Common myeloid progenitor, CD34-positive (primary cell): Measurements from ENCODE around the gene MYBPC1.

ENCODE experiments used
- CTCF ChIA-PET: fragments of 350-600 bp; sonication (Branson Sonifier 250); formaldehyde crosslinking; loops from one replicate; lab custom pipeline; 2021; ENCODE audit warnings: antibody characterized with exemption; lab: Charles Lee
- POLR2A ChIA-PET: fragments of 350-600 bp; sonication (Branson Sonifier 250); formaldehyde crosslinking; loops from one replicate; lab custom pipeline; 2021; ENCODE audit warnings: antibody characterized with exemption; lab: Charles Lee
- DNase-seq, 3 donors: peaks; one replicate each; pipeline versions ENCODE4 v3.0.0 to v3.0.0-alpha.2; 2013
- H3K27ac ChIP-seq, 2 experiments: 1 replicate in 1 of 2; 2 replicates in 1 of 2; pipeline ENCODE4 v1.7.0; 2013; ENCODE audit warnings: inconsistent platforms in 2 of 2, low read length in 2 of 2, mild to moderate bottlenecking in 2 of 2, low read depth in 1 of 2, moderate library complexity in 1 of 2; ENCODE audit not compliant: severe bottlenecking in 2 of 2, insufficient read depth in 1 of 2, poor library complexity in 1 of 2
- H3K27me3 ChIP-seq, 5 experiments: replicated peaks in 2 of 5; 1 replicate in 3 of 5; 2 replicates in 2 of 5; pipeline versions ENCODE4 v1.6.1 to v1.7.0; 2013; ENCODE audit warnings: low read length in 4 of 5, mild to moderate bottlenecking in 2 of 5, moderate library complexity in 2 of 5, inconsistent platforms in 1 of 5; ENCODE audit not compliant: insufficient read depth in 5 of 5, control insufficient read depth in 4 of 5
- H3K36me3 ChIP-seq, 4 experiments: 1 replicate in 2 of 4; 2 replicates in 2 of 4; pipeline versions ENCODE4 v1.6.1 to v1.7.0; 2013; ENCODE audit warnings: low read length in 3 of 4, control low read depth in 1 of 4, mild to moderate bottlenecking in 1 of 4; ENCODE audit not compliant: control insufficient read depth in 4 of 4, insufficient read depth in 4 of 4
- H3K4me1 ChIP-seq, 4 experiments: 1 replicate in 3 of 4; 2 replicates in 1 of 4; pipeline versions ENCODE4 v1.6.1 to v1.7.1; 2013; ENCODE audit warnings: low read length in 3 of 4, mild to moderate bottlenecking in 3 of 4, control low read depth in 1 of 4, inconsistent platforms in 1 of 4, moderate library complexity in 1 of 4; ENCODE audit not compliant: control insufficient read depth in 4 of 4, insufficient read depth in 4 of 4; ENCODE audit errors: control extremely low read depth in 1 of 4
- H3K4me3 ChIP-seq, 7 experiments: 1 replicate in 4 of 7; 2 replicates in 3 of 7; pipeline versions ENCODE4 v1.5.1 to v1.7.0; 2013; ENCODE audit warnings: mild to moderate bottlenecking in 7 of 7, low read length in 6 of 7, moderate library complexity in 6 of 7, inconsistent platforms in 2 of 7, low read depth in 2 of 7, control low read depth in 1 of 7; ENCODE audit not compliant: insufficient read depth in 4 of 7, control insufficient read depth in 1 of 7; ENCODE audit errors: extremely low read depth in 1 of 7
- H3K9me3 ChIP-seq, 5 experiments: 1 replicate in 4 of 5; 2 replicates in 1 of 5; pipeline versions ENCODE4 v1.6.1 to v1.7.1; 2013; ENCODE audit warnings: low read length in 4 of 5, mild to moderate bottlenecking in 2 of 5, inconsistent platforms in 1 of 5, low read depth in 1 of 5, moderate library complexity in 1 of 5; ENCODE audit not compliant: control insufficient read depth in 4 of 5, insufficient read depth in 2 of 5; ENCODE audit errors: control extremely low read depth in 1 of 5
- WGBS: methylation state at CpG from one replicate; pipeline ENCODE4 v1.1.5; 2013; ENCODE audit not compliant: insufficient coverage; 5-methylcytosine and 5-hydroxymethylcytosine counted together

Gene MYBPC1

DNA sequence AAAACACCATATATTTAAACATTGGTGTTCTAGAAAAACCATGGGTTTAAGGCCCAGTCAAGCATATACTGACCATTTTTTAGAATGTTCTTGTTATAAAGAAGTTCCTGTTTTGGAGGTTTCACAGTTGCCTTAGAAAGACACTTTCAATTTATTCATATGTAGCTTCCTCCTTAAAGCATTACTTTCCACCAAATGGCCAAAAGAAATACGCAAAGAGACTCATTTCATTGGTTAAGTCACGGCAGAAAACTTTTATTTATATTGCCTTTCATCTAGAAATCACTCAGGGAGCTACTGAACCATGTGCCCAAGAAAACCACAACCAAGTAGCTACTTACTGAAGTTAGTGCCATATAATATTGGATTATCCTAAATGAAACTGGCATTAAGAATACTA lies 40.0 kb downstream of the MYBPC1 start:
- Histone ChIP-seq H3K9me3 (no peaks in the 10 kb centered on the region), H3K4me1 (peaks cover 0 to 31% (median 15%) of the 10 kb centered on the region in 4 experiments), H3K36me3 (no peaks in the 10 kb centered on the region), H3K27ac (peak overlapping the region in 1 of 2 experiments; percentile 46), H3K27me3 (no peaks in the 10 kb centered on the region), H3K4me3 (peak overlapping the region in 2 of 7 experiments; percentile 34 to 35)
- WGBS, result no CpG with 5 or more reads among the region's 2 CpGs
- DNase-seq, result peak in 2 of 3 donors; percentile 55 to 67
- CTCF ChIA-PET, result no interaction called here
- POLR2A ChIA-PET, result no interaction called here

DNA sequence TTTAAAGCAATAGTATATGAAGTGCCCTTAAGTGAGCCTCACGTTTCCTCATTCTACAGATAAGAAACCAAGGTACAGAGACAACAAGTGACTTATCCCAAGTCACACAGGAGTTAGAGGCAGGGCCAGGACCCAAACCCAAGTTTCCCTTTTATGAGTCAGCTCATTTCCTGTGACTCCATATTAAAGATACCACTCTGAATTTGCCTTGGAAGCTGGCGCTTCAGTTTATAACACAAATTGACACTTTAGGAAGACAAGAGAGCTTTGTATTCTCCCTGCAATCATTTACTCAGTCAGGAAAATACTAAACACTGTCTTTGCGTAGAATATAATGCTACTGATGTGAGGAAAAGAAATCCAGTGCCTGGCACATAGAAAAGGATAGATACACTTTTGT lies 43.2 kb downstream of the MYBPC1 start:
- ChIA-PET POLR2A (no interaction called here), CTCF (no interaction called here)

DNA sequence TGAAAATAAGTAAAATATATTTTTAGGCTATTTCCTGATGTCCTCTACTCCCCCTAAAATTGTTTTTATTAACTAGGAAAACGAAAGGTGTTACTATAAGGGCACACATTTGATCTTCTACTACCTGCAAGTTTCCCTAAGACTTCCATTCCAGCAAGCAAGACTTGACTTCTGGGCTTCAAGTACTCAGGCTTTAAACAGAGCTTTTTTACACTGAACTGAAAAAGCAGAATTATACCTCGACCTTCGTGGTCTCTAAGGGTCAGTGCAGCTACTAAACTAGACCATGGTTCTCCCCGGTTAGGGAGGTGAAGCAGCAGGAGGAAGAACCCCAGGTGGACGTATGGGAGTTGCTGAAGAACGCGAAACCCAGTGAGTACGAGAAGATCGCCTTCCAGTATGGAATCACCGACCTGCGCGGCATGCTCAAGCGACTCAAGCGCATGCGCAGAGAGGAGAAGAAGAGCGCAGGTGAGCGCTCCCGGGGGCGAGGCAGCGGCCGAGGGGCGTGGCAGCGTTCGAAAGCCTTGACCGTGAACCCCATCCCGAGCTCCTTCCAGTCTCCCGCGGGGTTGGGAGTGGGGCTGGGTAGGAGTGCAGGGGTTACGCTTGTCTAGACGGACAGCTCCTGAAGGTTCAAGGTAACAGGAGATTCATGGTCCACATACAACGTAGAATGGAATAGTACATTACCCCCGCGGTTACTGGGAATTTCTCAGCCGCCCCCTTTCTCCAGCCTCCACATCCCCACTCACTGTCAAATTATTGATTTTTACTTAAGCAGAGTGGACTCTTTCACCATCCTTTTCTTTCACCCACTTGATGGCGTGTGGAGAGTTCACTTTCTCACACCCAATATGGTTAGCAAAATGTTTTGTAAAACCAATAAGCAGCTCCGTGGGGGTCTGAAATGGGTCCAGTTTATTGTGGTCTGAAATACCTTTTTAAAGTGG lies 47.6 kb downstream of the MYBPC1 start:
- peaks cover 0 to 8% (median 8%) of the 10 kb centered on the region in 4 experiments for H3K4me1 ChIP-seq
- H3K9me3 ChIP-seq, result no peaks in the 10 kb centered on the region
- WGBS, result 23% methylated on average over 28 of the region's 36 CpGs
- CTCF ChIA-PET, result interaction anchor here (0.6 to 1.7 kb wide), 4 partner anchors 12 to 104 kb away, joined by 3 to 5 read pairs (median 3); no protein-coding TSS in a partner anchor
- H3K27ac ChIP-seq, result no peak overlapping the region
- peak in 1 of 3 donors; percentile 17 for DNase-seq
- POLR2A ChIA-PET, result no interaction called here
- peaks cover 0 to 11% (median 0%) of the 10 kb centered on the region in 5 experiments for H3K27me3 ChIP-seq
- peak overlapping the region in 6 of 7 experiments; percentile 3 to 71 (median 46) for H3K4me3 ChIP-seq
- no peaks in the 10 kb centered on the region for H3K36me3 ChIP-seq

More for the DNA sequence above, 43.2 kb downstream of the MYBPC1 start:
- WGBS, result 95% methylated on average over 3 of the region's 3 CpGs
- H3K9me3 ChIP-seq, result no peaks in the 10 kb centered on the region
- DNase-seq, result no peak
- peaks cover 8 to 31% (median 19%) of the 10 kb centered on the region in 4 experiments for H3K4me1 ChIP-seq
- no peak overlapping the region for H3K27ac ChIP-seq
- no peak overlapping the region for H3K4me3 ChIP-seq
- no peaks in the 10 kb centered on the region for H3K36me3 ChIP-seq
- H3K27me3 ChIP-seq, result peaks cover 0 to 11% (median 0%) of the 10 kb centered on the region in 5 experiments

DNA sequence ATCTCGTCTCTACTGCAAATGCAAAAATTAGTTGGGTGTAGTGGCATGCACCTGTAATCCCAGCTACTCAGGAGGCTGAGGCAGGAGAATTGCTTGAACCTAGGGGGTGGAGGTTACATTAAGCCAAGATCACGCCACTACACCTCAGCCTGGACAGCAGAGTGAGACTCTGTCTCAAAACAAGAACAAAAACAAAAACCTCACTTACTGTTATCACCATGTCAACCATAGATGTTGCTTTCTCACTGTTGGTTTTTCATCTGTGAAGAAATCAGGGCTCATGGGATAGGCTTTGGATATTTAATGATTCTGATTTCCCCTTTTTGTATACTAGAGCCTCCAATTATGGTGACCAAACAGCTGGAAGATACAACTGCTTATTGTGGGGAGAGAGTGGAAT lies 52.9 kb downstream of the MYBPC1 start:
- Histone ChIP-seq H3K9me3 (no peaks in the 10 kb centered on the region), H3K36me3 (no peaks in the 10 kb centered on the region), H3K4me1 (peaks cover 0 to under 1% (median under 1%) of the 10 kb centered on the region in 4 experiments), H3K27ac (no peak overlapping the region), H3K4me3 (no peak overlapping the region), H3K27me3 (peaks cover 0 to 3% (median 0%) of the 10 kb centered on the region in 5 experiments)
- WGBS, result 100% methylated on average over 1 of the region's 2 CpGs
- no peak for DNase-seq
- POLR2A ChIA-PET, result no interaction called here
- CTCF ChIA-PET, result no interaction called here

DNA sequence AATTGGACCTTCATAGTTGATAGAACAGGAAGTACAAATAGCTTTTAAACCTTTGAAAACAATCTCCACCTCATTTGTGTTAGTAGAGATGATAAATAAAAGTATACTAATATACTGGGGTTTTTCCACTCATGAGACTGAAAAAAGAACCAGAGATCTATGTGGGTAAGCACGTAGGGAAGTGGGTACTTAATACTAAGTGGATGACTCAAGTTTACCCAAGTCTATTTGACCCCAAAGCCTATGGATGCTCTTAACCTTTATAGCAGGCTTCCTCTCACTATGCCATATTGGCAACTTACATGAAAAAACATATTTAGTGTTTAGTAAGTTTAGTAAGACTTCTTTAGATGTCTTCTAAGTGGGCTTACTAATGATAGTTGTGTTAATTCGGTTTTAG lies 53.4 kb downstream of the MYBPC1 start:
- H3K4me3 ChIP-seq, result no peak overlapping the region
- no peaks in the 10 kb centered on the region for H3K27me3 ChIP-seq
- no peaks in the 10 kb centered on the region for H3K4me1 ChIP-seq
- CTCF ChIA-PET, result no interaction called here
- no CpG with 5 or more reads among the region's 2 CpGs for WGBS
- no peak overlapping the region for H3K27ac ChIP-seq
- no peaks in the 10 kb centered on the region for H3K9me3 ChIP-seq
- DNase-seq, result no peak
- H3K36me3 ChIP-seq, result no peaks in the 10 kb centered on the region
- POLR2A ChIA-PET, result no interaction called here

DNA sequence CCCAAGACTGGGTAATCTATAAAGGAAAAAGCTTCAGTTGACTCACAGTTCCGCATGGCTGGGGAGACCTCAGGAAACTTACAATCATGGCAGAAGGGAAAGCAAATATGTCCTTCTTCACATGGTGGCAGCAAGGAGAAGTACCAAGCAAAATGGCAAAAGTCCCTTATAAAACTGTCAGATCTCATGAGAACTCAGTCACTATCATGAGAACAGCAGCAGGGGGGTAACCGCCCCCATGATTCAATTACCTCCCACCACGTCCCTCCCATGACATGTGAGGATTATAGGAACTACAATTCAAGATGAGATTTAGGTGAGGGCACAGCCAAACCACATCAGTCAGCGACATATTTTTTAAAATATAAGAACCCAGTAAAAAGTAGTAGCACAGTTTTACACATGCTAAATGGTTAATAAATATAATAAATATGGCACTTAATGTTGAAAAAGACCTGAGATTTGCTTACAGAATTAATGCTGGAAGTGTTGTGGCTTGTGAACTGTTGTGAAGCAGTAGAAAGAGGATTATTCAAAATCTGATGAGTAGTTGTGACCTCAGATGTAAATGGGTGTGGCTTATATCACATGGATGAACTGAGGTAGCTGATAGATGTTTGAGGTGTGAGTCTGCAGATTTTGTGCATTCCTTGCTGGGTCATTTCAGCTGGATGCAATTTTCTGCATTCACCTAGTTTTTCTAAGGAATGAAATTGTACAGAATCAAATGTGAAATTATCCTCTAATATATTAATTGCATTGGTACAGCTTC lies 55.8 kb downstream of the MYBPC1 start:
- ChIA-PET POLR2A (no interaction called here), CTCF (no interaction called here)
- no peak for DNase-seq
- no peaks in the 10 kb centered on the region for H3K27me3 ChIP-seq
- H3K27ac ChIP-seq, result no peak overlapping the region
- H3K4me3 ChIP-seq, result no peak overlapping the region
- no peaks in the 10 kb centered on the region for H3K4me1 ChIP-seq
- H3K36me3 ChIP-seq, result no peaks in the 10 kb centered on the region
- 43% methylated on average over 1 of the region's 4 CpGs for WGBS
- H3K9me3 ChIP-seq, result no peaks in the 10 kb centered on the region
